Spleen (tissue), 11 donors: Measurements from ENCODE around the gene WFIKKN2. TPM values are rescaled to one million over a fixed set of nuclear protein-coding genes. Genes with fewer than 3 reads are reported as not detected.

Source experiments
- DNase-seq: peaks from one replicate; pipeline ENCODE4 v3.0.0-alpha.2; 2020
- H3K27ac ChIP-seq, 8 donors: fragments of 200-600 bp; sonication (generic) in 7 of 8; 1 replicate in 4 of 8; 2 replicates in 4 of 8; pipeline versions ENCODE4 v1.5.0 to v1.8.0; 2016 to 2021; ENCODE audit warnings: inconsistent platforms in 4 of 8, mild to moderate bottlenecking in 4 of 8, moderate library complexity in 1 of 8
- H3K27me3 ChIP-seq, 7 donors: fragments of 200-600 bp; sonication (generic) in 6 of 7; replicated peaks in 1 of 7; 1 replicate in 4 of 7; 2 replicates in 3 of 7; pipeline versions ENCODE4 v1.5.0 to v1.8.0; 2016 to 2021; ENCODE audit warnings: inconsistent platforms in 3 of 7, mild to moderate bottlenecking in 1 of 7
- H3K36me3 ChIP-seq, 6 donors: fragments of 200-600 bp; sonication (generic) in 5 of 6; 1 replicate in 4 of 6; 2 replicates in 2 of 6; pipeline versions ENCODE4 v1.5.0 to v1.8.0; 2016 to 2021; ENCODE audit warnings: inconsistent platforms in 2 of 6
- H3K4me1 ChIP-seq, 6 donors: fragments of 200-600 bp; sonication (generic) in 5 of 6; 1 replicate in 3 of 6; 2 replicates in 3 of 6; pipeline versions ENCODE4 v1.5.0 to v1.8.0; 2016 to 2021; ENCODE audit warnings: inconsistent platforms in 3 of 6
- H3K4me3 ChIP-seq, 8 donors: fragments of 200-600 bp; sonication (generic) in 7 of 8; 1 replicate in 4 of 8; 2 replicates in 4 of 8; pipeline versions ENCODE4 v1.5.0 to v1.8.0; 2016 to 2021; ENCODE audit warnings: inconsistent platforms in 4 of 8, mild to moderate bottlenecking in 4 of 8, moderate library complexity in 2 of 8
- H3K9me3 ChIP-seq, 8 donors: fragments of 200-600 bp; sonication (generic) in 7 of 8; 1 replicate in 4 of 8; 2 replicates in 4 of 8; pipeline versions ENCODE4 v1.5.0 to v1.8.0; 2016 to 2021; ENCODE audit warnings: inconsistent platforms in 4 of 8
- POLR2A ChIP-seq, 3 donors: fragments of 450-650 bp; IDR thresholded peaks; one replicate each; pipeline ENCODE4 v1.5.1; 2017; ENCODE audit warnings: antibody characterized with exemption in 3 of 3, mild to moderate bottlenecking in 1 of 3
- POLR2AphosphoS5 ChIP-seq, 3 donors: sonication (generic); formaldehyde crosslinking; IDR thresholded peaks; one replicate each; pipeline ENCODE4 v1.5.1; 2017; ENCODE audit warnings: antibody characterized with exemption in 3 of 3
- WGBS, 5 donors: extraction: QIAGEN DNeasy Blood & Tissue Kit in 3 of 5; methylation state at CpG; one replicate each; pipeline versions ENCODE4 v1.1.5 to v1.1.7; 2013 to 2018; 5-methylcytosine and 5-hydroxymethylcytosine counted together
- intact Hi-C: fragments of 100-400 bp; cut with DNase I; formaldehyde crosslinking; loops from one replicate; pipeline ENCODE4 v1.15.0; 2023; ENCODE audit warnings: low total_unique reads
- polyA plus RNA-seq, 3 donors: library from polyadenylated mRNA; stranded (reverse); fragments of 200-250 nt; gene quantifications; one replicate each; pipeline ENCODE4 v1.2.1, GENCODE V29; 2013
- total RNA-seq, 7 donors: library from RNA; depleted of rRNA in 3 of 7; stranded (reverse); fragments of >200 nt in 3 of 7; fragmentation: NEBNext Ultra II Directional in 4 of 7; extraction: Animal tissue kit (Norgen Biotek cat#: 25700) in 4 of 7; gene quantifications; one replicate each; pipeline versions ENCODE4 v1.1.0 to v1.2.1, GENCODE V29; 2016 to 2021
- TF ChIP-seq, protein P1 (sequence below), 11 experiments: fragments of 200-600 bp in 7 of 11; fragments of 450-650 bp in 4 of 11; sonication (generic) in 4 of 11; IDR thresholded peaks in 8 of 11; conservative IDR thresholded peaks in 3 of 11; 1 replicate in 7 of 11; 2 replicates in 4 of 11; pipeline versions ENCODE4 v1.4.0 to v1.8.0; 2016 to 2021; ENCODE audit warnings: antibody characterized with exemption in 11 of 11, inconsistent platforms in 4 of 11, mild to moderate bottlenecking in 1 of 11
- donor health status: healthy with polysubstance abuse.
- donor health status: DM: no; HTN: no; CAD: no; lungs with moderate emphysema.
- donor health status: DM: no; HTN: no; CAD: no.
- donor health status: Bipolar disorder and iron deficiency.
- donor health status: healthy.
- donor health status: DM: no; HTN: no; CAD: no.
- donor health status: DM: yes; HTN: yes; CAD: no.

The WFIKKN2 gene
- total and polyA plus RNA-seq, 10 donors, result 0.02 to 0.51 (median 0.10) TPM; not detected in 4

DNA sequence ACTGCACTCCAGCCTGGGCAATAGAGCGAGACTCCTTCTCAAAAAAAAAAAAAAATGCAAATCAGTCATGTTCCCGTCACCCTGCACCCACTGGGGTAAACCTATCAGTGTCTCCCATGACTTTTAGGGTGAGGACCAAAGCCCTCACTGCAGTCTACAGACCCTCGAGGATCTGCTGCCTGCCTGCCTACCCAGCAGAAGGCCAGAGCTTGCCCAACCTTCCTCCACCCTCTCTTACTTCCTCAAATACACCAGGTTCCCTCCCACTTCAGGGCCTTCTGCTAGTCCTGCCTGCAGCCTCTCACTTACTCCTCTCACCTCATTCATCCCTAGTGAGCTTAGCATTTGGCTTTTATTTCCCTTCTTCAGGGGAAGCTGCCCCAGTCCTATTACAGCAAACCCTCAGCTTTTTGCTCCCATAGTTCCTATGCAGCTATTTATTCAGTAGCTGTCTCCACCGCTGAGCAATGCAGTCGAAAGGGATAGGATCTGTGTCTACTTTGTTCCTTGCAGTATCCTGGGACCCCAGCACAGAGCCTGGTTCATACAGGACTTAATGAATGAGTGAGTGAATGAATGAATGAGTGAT, 48.6 kb downstream of the WFIKKN2 start:
- TF ChIP-seq POLR2A (IDR thresholded peaks at IDR 0.05) (no peak), POLR2AphosphoS5 (IDR thresholded peaks at IDR 0.05) (no peak)
- TF ChIP-seq, protein P1, sequence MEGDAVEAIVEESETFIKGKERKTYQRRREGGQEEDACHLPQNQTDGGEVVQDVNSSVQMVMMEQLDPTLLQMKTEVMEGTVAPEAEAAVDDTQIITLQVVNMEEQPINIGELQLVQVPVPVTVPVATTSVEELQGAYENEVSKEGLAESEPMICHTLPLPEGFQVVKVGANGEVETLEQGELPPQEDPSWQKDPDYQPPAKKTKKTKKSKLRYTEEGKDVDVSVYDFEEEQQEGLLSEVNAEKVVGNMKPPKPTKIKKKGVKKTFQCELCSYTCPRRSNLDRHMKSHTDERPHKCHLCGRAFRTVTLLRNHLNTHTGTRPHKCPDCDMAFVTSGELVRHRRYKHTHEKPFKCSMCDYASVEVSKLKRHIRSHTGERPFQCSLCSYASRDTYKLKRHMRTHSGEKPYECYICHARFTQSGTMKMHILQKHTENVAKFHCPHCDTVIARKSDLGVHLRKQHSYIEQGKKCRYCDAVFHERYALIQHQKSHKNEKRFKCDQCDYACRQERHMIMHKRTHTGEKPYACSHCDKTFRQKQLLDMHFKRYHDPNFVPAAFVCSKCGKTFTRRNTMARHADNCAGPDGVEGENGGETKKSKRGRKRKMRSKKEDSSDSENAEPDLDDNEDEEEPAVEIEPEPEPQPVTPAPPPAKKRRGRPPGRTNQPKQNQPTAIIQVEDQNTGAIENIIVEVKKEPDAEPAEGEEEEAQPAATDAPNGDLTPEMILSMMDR (IDR thresholded peaks at IDR 0.05 in 8 of 11, conservative IDR thresholded peaks at IDR 0.05 in 3 of 11), result no peak
- peak overlapping the region in 2 of 8 donors; percentile 4 to 38 for H3K27ac ChIP-seq
- H3K9me3 ChIP-seq, result peaks cover 0 to 13% (median 9%) of the 10 kb centered on the region in 8 donors
- peaks cover 0 to 16% (median 11%) of the 10 kb centered on the region in 6 donors for H3K4me1 ChIP-seq
- no peaks in the 10 kb centered on the region for H3K36me3 ChIP-seq
- no peak for DNase-seq
- 59 to 72% (median 66%) methylated on average over 5 of the region's 5 CpGs for WGBS, 5 donors
- no peak overlapping the region for H3K4me3 ChIP-seq
- no peaks in the 10 kb centered on the region for H3K27me3 ChIP-seq
- intact Hi-C loops, result no loop called here

DNA sequence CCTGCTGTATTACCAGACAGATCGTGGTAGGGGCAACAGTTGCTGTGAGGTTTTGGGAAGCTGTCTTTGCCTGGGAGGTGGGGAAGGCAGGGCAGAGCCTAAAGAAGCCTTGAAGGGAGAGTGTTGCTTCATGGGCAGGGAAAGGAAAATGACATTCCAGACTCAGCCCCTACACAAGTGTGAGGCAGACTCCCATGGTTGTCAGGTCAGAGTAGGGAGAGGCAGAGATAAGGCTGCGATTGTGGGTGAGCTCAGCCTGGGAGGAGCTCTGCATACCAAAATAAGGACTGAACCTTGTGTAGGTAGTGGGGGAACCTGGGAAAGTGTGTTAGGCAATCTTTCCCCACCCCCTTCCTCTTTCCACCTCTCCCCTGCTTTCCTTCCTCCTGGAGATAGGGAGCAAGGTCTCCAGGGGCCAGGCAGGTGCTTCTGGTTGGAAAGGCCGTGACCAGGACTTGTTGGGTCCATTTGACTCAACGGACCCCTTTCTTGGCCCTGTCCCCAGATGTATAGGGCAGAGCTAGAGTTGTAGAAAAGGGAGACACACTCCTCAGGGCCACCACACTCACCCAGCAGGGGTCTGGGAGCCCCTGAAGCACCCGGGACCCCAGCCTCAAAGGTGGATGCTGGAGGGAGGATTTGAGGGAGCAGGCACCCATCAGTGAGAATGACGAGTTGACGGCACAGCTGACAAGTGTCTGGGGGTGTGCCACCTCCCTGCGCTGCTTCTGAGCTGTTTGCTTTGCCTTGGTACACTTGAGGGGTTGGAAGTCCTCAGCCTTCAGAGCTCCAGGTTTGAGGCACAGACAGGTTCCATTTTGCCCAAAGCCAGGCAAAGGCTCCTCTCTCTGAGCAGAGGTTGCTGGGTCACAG, 49.3 kb downstream of the WFIKKN2 start:
- 76 to 85% (median 79%) methylated on average over 8 of the region's 8 CpGs for WGBS, 5 donors
- TF ChIP-seq POLR2A (IDR thresholded peaks at IDR 0.05), result no peak
- TF ChIP-seq, protein P1 (IDR thresholded peaks at IDR 0.05 in 8 of 11, conservative IDR thresholded peaks at IDR 0.05 in 3 of 11), result no peak
- TF ChIP-seq POLR2AphosphoS5 (IDR thresholded peaks at IDR 0.05), result no peak
- intact Hi-C loops, result no loop called here

DNA sequence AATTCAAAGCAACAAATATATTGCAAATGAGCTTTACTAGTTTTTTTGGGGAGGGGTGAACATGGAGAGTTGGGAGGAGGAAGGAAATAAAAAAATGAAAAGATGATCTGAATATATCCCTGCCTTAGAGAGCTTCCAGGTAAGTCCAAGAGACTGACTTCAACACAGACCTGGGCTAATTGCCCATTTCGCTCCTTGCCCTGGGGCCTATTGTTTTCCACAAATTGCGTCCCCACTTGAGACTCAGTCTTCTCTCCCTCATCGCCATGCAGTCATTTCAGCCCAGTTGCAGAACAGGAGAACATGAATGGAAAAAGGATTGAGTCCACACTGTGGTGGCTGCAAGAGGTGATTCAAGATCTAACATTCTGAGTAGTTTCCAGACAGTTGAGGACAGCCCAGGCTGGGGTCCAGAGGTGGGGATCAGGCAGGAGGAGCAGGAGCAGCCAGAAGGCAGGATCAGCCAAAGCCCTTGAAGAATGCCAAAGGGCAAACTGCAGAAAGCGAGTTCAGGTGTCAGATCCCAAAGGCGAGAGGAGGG, 52.4 kb downstream of the WFIKKN2 start:
- WGBS, 5 donors, result 91 to 96% (median 93%) methylated on average over 5 of the region's 5 CpGs
- H3K27me3 ChIP-seq, result no peaks in the 10 kb centered on the region
- no peak overlapping the region for H3K27ac ChIP-seq
- H3K9me3 ChIP-seq, result no peaks in the 10 kb centered on the region
- DNase-seq, result no peak
- intact Hi-C loops, result no loop called here
- H3K4me3 ChIP-seq, result no peak overlapping the region
- no peaks in the 10 kb centered on the region for H3K36me3 ChIP-seq
- TF ChIP-seq POLR2A (IDR thresholded peaks at IDR 0.05), result no peak
- TF ChIP-seq, protein P1 (IDR thresholded peaks at IDR 0.05 in 8 of 11, conservative IDR thresholded peaks at IDR 0.05 in 3 of 11), result no peak
- TF ChIP-seq POLR2AphosphoS5 (IDR thresholded peaks at IDR 0.05), result no peak
- H3K4me1 ChIP-seq, result peaks cover 0 to 16% (median 11%) of the 10 kb centered on the region in 6 donors

More for the DNA sequence above, 49.3 kb downstream of the WFIKKN2 start:
- Histone ChIP-seq H3K27me3 (no peaks in the 10 kb centered on the region), H3K27ac (peak overlapping the region in 2 of 8 donors; percentile 4 to 38), H3K4me3 (no peak overlapping the region), H3K36me3 (no peaks in the 10 kb centered on the region), H3K9me3 (peaks cover 0 to 6% (median 5%) of the 10 kb centered on the region in 8 donors), H3K4me1 (peaks cover 0 to 16% (median 11%) of the 10 kb centered on the region in 6 donors)
- DNase-seq, result no peak
